GM18505 (cell line): ENCODE results near the gene EP300.
A peak's percentile ranks its signal among the peaks of the same experiment; 100 is the strongest.

Source experiments
- ATAC-seq: cut with Tn5 transposase; IDR thresholded peaks from one replicate; pipeline ENCODE4 v1.9.1; 2021; ENCODE audit not compliant: unreplicated experiment
- POLR2A ChIP-seq: IDR thresholded peaks from 4 replicates; pipeline ENCODE4 v1.6.1; 2011; ENCODE audit warnings: borderline replicate concordance; ENCODE audit not compliant: insufficient read depth, insufficient read length; ENCODE audit errors: extremely low read depth

EP300 gene

GRCh38 chr22:41193829-41194228 is 101.4 kb downstream of the EP300 start:
- TF ChIP-seq POLR2A = no peak
- no peak for ATAC-seq

GRCh38 chr22:41197038-41197972 is 104.9 kb downstream of the EP300 start:
- no peak for TF ChIP-seq POLR2A
- ATAC-seq = peak; percentile 82

- no peak for ATAC-seq
- no peak for TF ChIP-seq POLR2A
Measured at GRCh38 chr22:41198027-41198580, 105.7 kb downstream of the EP300 start.

- ATAC-seq = no peak
- TF ChIP-seq POLR2A = no peak
Measured at GRCh38 chr22:41201141-41201540, 108.7 kb downstream of the EP300 start.

GRCh38 chr22:41203118-41203517 is 110.7 kb downstream of the EP300 start:
- no peak for ATAC-seq
- TF ChIP-seq POLR2A = no peak

- no peak for TF ChIP-seq POLR2A
- ATAC-seq = no peak
Measured at GRCh38 chr22:41204066-41204465, 111.7 kb downstream of the EP300 start.

GRCh38 chr22:41204992-41205900 is 112.9 kb downstream of the EP300 start, which contains the start of gene L3MBTL2:
L3MBTL2 (plus strand) TSS chr22:41205312; CDS start chr22:41205363, 51 bp downstream.
- peak; percentile 95 for ATAC-seq
- TF ChIP-seq POLR2A = peak; percentile 82

GRCh38 chr22:41206719-41207118 is 114.3 kb downstream of the EP300 start:
- no peak for TF ChIP-seq POLR2A

GRCh38 chr22:41215409-41215808 is 123.0 kb downstream of the EP300 start:
- no peak for TF ChIP-seq POLR2A
- ATAC-seq = no peak

More at GRCh38 chr22:41206719-41207118, 114.3 kb downstream of the EP300 start:
- ATAC-seq = no peak

- no peak for TF ChIP-seq POLR2A
- ATAC-seq = no peak
Measured at GRCh38 chr22:41215926-41216325, 123.5 kb downstream of the EP300 start.

- no peak for ATAC-seq
- no peak for TF ChIP-seq POLR2A
Measured at GRCh38 chr22:41216984-41217383, 124.6 kb downstream of the EP300 start.

GRCh38 chr22:41217553-41218157 is 125.3 kb downstream of the EP300 start:
- ATAC-seq = no peak
- no peak for TF ChIP-seq POLR2A
